SK-N-SH (cell line): Measurements from ENCODE around the gene CD244.

Source experiments
- GABPA ChIP-seq: IDR thresholded peaks from 2 replicates; pipeline ENCODE4 v1.4.0; 2012; ENCODE audit warnings: low read depth, mild to moderate bottlenecking
- RAD21 ChIP-seq: IDR thresholded peaks from 2 replicates; pipeline ENCODE4 v1.6.1; 2012; ENCODE audit warnings: mild to moderate bottlenecking, low read length
- RFX5 ChIP-seq: IDR thresholded peaks from 2 replicates; pipeline ENCODE4 v1.6.1; 2012; ENCODE audit warnings: mild to moderate bottlenecking, improper control_type of control experiment, low read length
- TF ChIP-seq, protein P1 (sequence below): fragments of 200-600 bp; sonication (generic); IDR thresholded peaks from 2 replicates; pipeline ENCODE4 v1.6.1; 2017; ENCODE audit warnings: antibody characterized with exemption, mild to moderate bottlenecking, moderate library complexity
- TF ChIP-seq, protein P2 (sequence below): IDR thresholded peaks from 2 replicates; pipeline ENCODE4 v1.4.0; 2012; ENCODE audit warnings: low read depth

DNA sequence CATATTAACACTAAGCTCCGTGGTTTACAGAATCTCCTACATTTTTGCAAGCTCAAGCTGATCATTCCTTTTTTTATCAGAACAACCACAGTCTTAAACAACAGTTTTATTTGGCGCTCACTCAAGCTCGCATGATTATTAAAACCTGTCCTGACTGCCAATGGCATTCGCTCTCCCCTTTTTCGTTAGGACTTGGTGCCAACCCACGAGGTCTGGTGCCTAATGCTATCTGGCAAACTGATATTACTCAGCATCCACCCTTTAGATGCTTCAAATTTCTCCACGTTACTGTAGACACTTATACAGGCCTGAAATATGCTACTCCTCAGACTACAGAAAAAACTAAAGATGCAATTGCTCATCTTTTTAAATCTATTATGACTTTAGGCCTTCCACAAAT, 45.3 kb upstream of the CD244 start:
- TF ChIP-seq, protein P1, sequence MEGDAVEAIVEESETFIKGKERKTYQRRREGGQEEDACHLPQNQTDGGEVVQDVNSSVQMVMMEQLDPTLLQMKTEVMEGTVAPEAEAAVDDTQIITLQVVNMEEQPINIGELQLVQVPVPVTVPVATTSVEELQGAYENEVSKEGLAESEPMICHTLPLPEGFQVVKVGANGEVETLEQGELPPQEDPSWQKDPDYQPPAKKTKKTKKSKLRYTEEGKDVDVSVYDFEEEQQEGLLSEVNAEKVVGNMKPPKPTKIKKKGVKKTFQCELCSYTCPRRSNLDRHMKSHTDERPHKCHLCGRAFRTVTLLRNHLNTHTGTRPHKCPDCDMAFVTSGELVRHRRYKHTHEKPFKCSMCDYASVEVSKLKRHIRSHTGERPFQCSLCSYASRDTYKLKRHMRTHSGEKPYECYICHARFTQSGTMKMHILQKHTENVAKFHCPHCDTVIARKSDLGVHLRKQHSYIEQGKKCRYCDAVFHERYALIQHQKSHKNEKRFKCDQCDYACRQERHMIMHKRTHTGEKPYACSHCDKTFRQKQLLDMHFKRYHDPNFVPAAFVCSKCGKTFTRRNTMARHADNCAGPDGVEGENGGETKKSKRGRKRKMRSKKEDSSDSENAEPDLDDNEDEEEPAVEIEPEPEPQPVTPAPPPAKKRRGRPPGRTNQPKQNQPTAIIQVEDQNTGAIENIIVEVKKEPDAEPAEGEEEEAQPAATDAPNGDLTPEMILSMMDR, result no peak
- TF ChIP-seq RAD21, result no peak
- TF ChIP-seq RFX5, result no peak
- no peak for TF ChIP-seq GABPA
- TF ChIP-seq, protein P2, sequence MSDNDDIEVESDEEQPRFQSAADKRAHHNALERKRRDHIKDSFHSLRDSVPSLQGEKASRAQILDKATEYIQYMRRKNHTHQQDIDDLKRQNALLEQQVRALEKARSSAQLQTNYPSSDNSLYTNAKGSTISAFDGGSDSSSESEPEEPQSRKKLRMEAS, result no peak
